Activated CD4-positive, alpha-beta T cell treated with anti-CD3 and anti-CD28 coated beads, Interleukin-10, Interleukin-2, amounts not matched to agents 100 ng/mL and 50 ng/mL, durations not matched to agents 16 hours and 8 hours (primary cell): ENCODE results near the gene FOXF1.

Source experiments
- DNase-seq: peaks from one replicate; pipeline ENCODE4 v3.0.0-alpha.2; 2020

Gene FOXF1

DNA sequence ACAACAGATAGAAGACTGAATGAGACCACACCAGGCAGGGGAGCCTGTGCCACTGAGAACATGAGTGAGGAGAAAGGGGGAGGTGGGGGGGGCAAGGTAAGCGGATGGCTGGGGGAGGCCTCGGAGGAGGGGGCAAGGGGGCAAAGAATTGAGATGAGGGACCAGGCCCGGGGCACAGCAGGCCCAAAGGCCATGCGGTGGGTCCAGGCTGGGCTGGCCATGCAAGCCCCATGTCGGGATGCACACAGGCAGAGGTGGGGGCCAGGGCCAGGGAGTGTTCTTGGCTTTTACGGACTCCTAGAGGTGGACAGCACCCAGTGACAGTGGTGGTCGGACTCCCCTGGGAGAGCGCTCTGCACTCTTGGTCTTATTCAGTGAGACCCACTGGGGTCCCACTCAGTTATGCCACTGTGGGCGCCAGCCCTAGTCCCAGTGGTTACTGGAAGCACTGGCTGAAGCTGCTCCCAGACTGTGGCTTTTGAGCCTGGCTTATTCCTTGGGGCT lies 49.5 kb downstream of the FOXF1 start:
- DNase-seq = no peak

DNA sequence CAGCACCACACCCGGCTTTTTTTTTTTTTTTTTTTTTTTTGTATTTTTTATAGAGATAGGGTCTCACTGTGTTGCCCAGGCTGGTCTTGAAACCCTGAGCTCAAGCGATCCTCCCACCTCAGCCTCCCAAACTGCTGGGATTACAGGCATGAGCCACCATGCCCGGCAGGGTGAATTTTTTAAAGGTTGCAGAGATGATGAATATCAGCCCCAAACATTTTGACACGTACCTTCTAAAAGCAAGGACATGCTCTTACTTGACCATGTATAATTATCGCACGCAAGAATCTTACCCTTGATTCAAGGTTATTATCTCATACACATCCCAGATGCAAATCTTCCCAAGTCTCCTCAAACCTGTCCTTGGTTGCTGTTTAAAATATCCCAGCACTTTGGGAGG lies 52.0 kb downstream of the FOXF1 start:
- no peak for DNase-seq

- DNase-seq = peak; percentile 89
Observed at GRCh38 chr16:86563469-86564345, 53.4 kb downstream of the FOXF1 start.
